ENCODE data around the gene VPS45.

VPS45 gene

GRCh38 chr1:150076066-150076465 lies 8.5 kb downstream of the VPS45 start:
- no peak for DNase-seq

DNA sequence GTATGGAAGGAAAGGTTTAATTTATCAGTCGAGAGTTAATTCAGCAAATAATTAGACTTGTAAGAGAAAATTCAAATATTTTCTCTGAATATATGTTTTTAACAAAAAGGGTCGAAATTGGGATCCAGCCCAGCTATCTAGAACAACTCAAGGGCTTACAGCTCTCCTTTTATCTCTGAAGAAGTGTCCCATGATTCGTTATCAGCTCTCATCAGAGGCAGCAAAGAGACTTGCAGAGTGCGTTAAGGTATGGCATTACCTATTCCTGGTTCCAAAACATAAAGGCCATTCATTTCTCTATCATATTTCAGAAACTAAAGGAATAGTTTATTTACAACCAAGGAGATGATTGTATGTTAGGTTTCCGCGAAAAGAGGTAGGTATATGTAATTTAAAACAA lies 9.4 kb downstream of the VPS45 start:
- no peak for DNase-seq

- no peak for DNase-seq
These were observed 13.2 kb downstream of the VPS45 start for GRCh38 chr1:150080784-150081183.

DNA sequence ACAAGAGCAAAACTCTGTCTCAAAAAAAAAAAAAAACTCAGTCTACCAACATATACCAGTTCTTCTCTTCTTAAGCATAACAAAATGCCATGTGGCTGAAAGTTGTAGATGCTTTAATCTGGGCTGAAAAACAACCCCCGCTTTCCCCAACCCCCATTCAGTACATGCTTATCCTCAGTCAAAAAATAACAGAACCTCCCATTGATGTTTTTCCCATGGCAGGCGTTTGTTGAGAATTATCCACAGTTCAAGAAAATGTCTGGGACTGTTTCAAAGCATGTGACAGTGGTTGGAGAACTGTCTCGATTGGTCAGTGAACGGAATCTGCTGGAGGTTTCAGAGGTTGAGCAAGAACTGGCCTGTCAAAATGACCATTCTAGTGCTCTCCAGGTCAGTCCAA lies 14.9 kb downstream of the VPS45 start:
- DNase-seq = no peak

DNA sequence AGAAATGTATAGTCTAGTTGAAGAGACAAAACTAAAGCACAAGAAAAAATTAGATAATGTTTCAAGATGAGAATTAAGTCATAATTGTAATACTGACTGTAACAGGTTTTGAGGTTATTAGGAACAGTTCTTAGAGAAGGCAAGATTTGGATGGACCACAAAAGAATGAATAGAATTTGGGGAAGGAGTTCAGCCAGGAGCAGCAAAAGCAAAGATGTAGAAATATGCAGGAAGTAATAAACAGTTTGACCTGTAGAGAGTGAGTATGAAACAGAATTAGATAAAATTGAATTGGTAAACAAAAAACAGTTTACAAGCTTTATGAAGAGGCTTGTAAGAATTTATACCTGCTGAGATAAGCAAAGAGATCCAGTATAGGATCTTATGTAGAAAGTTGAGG lies 16.3 kb downstream of the VPS45 start:
- no peak for DNase-seq

DNA sequence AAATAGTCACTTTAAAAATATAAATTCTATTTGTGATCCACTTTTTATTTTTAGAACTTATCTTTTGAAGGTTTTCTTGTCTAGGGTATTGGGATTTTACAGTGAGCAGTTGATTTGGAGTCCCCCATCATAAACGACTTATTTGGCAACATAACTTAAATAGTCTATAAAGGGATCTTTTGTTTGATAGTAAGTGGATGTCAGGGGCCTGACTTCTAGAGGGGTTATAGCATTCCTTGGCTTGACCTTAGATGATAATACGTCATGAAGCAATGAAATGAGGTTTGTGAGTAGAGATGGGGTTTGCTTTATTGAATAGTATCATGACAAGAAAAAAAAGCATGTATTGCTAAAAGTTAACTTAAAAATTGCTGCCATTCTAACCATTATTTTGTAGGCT lies 17.8 kb downstream of the VPS45 start:
- DNase-seq = no peak

- DNase-seq = no peak
These were observed 19.8 kb downstream of the VPS45 start for GRCh38 chr1:150087415-150087814.

GRCh38 chr1:150089846-150090520 lies 22.4 kb downstream of the VPS45 start:
- DNase-seq = no peak

DNA sequence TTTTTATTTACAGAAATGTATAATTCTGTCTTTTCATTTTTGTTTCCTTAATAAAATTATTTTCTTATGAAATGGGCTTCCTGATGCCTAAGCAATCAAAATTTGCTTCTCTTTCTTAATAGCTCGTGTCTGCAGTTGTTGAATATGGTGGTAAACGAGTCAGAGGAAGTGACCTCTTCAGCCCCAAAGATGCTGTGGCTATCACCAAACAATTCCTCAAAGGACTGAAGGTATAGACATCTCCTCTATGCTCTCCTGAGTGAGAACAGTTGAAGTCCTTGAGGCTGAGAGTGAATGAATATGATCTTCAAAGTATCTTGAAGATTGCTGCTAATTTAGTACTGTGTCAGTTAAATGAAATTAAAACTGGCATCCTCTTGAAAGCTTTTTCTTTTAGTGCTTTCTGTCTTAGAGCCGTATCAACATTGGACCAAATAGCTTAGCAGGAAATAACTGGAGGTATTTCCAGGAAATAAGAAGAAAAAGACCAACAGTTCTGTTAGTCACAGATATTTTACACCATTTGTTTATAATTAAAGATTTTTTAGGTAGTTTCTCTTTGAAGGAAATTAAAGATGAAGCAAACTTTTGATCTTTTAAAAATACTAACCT lies 24.7 kb downstream of the VPS45 start:
- no peak for DNase-seq

DNA sequence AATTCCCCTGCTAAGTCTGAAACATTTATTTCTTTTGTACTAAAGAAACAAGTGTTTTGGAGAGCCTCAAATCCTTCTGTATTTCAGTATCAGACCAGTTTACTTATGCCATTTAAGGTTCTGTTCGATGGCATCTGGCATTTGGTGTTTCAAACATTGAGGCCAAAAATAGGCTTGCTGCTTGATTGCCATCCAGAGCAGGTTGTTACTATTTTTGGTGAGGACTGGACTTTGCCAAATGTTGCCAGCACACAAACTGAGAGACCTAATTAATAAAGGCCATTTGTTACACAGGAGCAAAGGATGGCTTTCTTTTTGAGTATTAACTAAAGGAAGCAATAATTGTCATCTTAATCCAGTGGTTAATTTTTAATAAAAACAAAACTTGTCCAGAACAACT lies 26.2 kb downstream of the VPS45 start:
- DNase-seq = no peak

DNA sequence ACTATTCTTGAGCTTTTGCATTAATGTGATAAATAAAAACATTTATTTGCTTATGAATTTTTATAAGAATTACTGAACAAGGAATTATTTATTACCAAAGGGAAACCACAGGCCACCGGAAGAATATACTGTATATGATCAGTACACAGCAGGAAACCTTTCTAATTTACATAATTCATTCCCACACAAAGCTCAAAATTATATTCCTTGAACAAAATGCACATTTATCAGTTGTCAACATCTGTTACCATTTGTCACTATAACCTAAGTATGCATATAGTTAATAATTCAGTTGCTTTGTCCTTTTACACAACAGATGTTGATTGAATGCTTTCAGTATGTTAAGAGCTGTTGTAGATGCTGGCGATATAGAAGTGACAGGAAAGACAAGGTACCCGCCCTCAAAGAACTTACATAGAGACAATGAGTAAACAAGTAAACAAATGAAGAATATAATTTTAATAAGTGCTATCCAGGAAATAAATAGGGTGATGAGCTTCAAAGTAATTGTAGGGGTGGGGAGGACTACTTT lies 27.2 kb downstream of the VPS45 start:
- DNase-seq = no peak

GRCh38 chr1:150102986-150103385 lies 35.4 kb downstream of the VPS45 start:
- DNase-seq = no peak

DNA sequence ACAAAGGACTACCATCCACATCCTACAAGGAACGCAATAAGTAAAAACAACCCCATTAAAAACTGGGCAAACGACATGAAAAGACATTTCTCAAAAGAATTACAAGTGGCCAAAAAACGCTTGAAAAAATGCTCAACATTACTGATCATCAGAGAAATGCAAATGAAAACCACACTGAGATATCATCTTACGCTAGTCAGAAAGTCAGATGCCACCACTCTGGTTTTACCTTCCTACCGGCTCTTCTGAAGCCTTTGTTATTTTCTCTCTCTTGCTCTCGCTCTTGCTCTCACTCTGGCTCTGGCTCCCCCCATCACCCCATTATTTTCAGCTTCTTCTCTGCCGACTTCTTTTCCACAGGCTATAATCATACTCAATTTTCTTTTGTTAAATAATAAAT lies 38.8 kb downstream of the VPS45 start:
- DNase-seq = no peak

- DNase-seq = no peak
These were observed 42.0 kb downstream of the VPS45 start for GRCh38 chr1:150109586-150109985.

DNA sequence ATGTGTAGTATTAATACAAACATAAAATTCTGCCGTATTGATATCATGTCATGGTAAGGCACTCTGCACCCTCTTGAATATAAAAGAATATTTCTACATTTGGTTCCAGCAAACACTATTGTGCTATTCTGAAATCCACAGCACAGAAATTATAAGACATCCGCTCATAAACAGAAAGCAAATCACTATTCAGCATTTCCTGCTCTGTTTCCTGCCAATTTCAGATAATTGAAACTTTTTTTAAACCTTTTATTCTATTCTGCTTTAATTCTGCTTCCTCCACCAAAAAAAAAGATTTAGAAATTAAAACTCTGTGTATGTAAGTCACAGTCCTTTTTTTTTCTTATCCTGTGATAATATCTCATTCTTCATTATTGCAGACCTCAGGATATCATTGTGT lies 42.5 kb downstream of the VPS45 start:
- no peak for DNase-seq

GRCh38 chr1:150111670-150112069 lies 44.1 kb downstream of the VPS45 start:
- no peak for DNase-seq

DNA sequence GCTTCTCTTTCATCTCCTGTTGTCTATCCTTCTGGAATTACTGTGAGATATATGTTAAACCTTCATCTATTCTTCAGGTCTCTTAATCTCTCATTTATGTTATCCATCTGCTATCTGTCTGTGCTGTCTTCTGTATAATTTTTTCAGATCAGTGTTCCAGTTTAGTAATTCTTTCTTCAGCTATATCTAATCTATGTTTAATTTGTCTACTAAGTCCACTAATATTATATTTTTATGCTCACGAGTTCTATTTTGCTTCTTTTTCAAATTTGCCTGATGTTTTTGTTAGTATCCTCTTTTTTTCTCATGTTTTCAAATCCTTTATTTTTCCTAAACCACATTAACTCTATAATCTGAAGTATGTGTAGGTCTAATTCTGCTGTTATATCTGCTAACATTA lies 47.5 kb downstream of the VPS45 start:
- DNase-seq = no peak

DNA sequence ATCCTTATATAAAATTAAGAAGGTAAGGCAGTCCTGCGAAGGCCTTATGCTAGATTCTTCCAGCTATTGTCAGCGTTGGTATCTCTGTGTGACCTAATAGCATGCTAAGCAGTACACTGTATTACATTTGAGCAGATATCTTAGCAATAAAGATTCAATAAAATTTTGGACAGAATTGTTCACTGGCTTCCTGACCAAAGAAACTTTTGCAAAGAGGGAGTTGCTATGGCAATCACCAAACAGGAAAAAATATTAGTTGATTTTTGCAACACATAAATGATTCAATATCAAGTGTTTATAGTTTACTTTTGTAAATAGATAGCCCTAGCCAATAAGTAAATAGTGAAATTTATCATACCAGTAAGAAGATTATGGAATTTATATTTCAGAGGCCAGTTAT lies 51.1 kb downstream of the VPS45 start:
- no peak for DNase-seq

GRCh38 chr1:150121236-150121862 lies 53.8 kb downstream of the VPS45 start:
- no peak for DNase-seq

DNA sequence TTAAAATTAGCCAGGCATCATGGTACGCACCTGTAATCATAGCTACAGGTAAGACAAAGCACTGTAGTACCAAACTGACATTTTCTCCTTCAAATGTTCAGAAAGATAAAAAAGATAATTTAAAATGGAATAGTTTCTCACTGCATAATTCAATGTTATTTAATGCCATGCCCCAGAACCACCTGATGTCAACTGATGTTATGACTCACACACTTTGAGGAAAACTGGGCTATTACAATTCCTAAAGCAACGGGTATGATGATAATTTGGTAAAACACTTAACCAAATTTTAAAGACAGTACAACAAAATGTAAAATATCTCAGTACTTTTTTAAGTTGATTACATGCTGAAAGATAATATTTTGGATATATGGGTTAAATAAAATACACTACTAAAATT lies 59.2 kb downstream of the VPS45 start:
- no peak for DNase-seq

GRCh38 chr1:150127464-150127863 lies 59.9 kb downstream of the VPS45 start:
- no peak for DNase-seq

DNA sequence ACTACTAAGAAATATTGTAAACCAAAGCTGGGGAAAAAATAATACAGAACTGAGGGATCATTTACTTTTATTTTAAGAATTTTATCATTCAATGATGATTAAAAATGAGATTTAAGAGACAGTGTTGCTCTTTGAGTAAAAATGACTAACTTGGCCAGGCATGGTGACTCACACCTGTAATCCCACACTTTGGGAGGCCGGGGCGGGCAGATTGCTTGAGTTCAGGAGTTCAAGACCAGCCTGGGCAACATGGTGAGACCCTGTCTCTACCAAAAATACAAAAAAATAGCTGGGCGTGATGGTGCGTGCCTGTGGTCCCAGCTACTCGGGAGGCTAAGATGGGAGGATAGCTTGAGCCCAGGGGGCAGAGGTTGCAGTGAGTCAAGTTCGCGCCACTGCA lies 60.3 kb downstream of the VPS45 start:
- no peak for DNase-seq

GRCh38 chr1:150132372-150132771 lies 64.8 kb downstream of the VPS45 start:
- DNase-seq = no peak

DNA sequence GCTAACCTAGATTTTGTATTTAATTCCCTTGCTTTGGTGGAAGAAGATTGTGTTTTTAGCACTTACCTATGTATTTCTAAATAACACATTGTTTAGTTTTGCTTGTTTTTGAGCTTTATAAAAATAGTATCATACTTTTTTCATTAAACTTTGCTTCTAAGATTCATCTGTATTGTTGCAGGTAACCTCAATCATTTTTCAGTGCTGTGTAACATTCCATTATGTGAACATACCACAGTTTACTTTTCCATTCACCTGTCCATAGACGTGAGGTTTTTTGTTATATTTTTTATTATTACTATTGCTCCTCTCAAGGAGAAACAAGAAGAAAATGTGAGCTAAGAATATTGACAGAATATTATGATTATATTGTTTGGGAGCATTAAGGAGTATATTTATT lies 67.0 kb downstream of the VPS45 start:
- no peak for DNase-seq
